Esophagus squamous epithelium (tissue), 5 donors: ENCODE data around the gene VPS16. TPM values are rescaled to one million over a fixed set of nuclear protein-coding genes. Genes with fewer than 3 reads are reported as not detected.

Experiments used
- DNase-seq: peaks from one replicate; lab custom pipeline; 2025; lab: John Stamatoyannopoulos, UW
- H3K27ac ChIP-seq, 4 donors: fragments of 200-600 bp; sonication (generic); one replicate each; pipeline ENCODE4 v1.5.1; 2016 to 2019; ENCODE audit warnings: mild to moderate bottlenecking in 1 of 4
- H3K27me3 ChIP-seq, 4 donors: fragments of 200-600 bp; sonication (generic); 1 replicate in 3 of 4; 2 replicates in 1 of 4; pipeline versions ENCODE4 v1.5.1 to v1.6.0; 2017 to 2021; ENCODE audit warnings: antibody characterized with exemption in 1 of 4
- H3K36me3 ChIP-seq, 3 donors: fragments of 200-600 bp; sonication (generic); one replicate each; pipeline ENCODE4 v1.5.1; 2016 to 2019
- H3K4me1 ChIP-seq, 3 donors: fragments of 200-600 bp; sonication (generic); one replicate each; pipeline ENCODE4 v1.5.1; 2017 to 2019
- H3K4me3 ChIP-seq, 4 donors: fragments of 200-600 bp; sonication (generic); 1 replicate in 3 of 4; 2 replicates in 1 of 4; pipeline ENCODE4 v1.5.1; 2016 to 2019; ENCODE audit warnings: mild to moderate bottlenecking in 2 of 4, moderate library complexity in 1 of 4
- H3K9me3 ChIP-seq, 3 donors: fragments of 200-600 bp; sonication (generic); one replicate each; pipeline ENCODE4 v1.5.1; 2016 to 2019
- POLR2A ChIP-seq, 4 donors: fragments of 450-650 bp; IDR thresholded peaks; one replicate each; pipeline ENCODE4 v1.6.1; 2017; ENCODE audit warnings: antibody characterized with exemption in 4 of 4, mild to moderate bottlenecking in 4 of 4, moderate library complexity in 3 of 4
- WGBS, 2 donors: methylation state at CpG; one replicate each; pipeline ENCODE4 v1.1.5; 2018; 5-methylcytosine and 5-hydroxymethylcytosine counted together
- intact Hi-C: fragments of 100-400 bp; cut with DNase I; formaldehyde crosslinking; loops from one replicate; pipeline ENCODE4 v1.15.0; 2022
- total RNA-seq, 4 donors: library from RNA; depleted of rRNA; stranded (reverse); fragments of >200 nt; gene quantifications; one replicate each; pipeline ENCODE4 v1.1.0, GENCODE V29; 2016
- TF ChIP-seq, protein P1 (sequence below), 6 experiments: fragments of 450-650 bp in 4 of 6; fragments of 200-600 bp in 2 of 6; sonication (generic) in 2 of 6; IDR thresholded peaks; one replicate each; pipeline ENCODE4 v1.5.1; 2016 to 2019; ENCODE audit warnings: antibody characterized with exemption in 6 of 6, mild to moderate bottlenecking in 4 of 6, moderate library complexity in 4 of 6
- donor health status: DM: yes; HTN: yes; CAD: no.

The VPS16 gene
- total RNA-seq, 4 donors from 2014 or later: 20.9 to 36.7 (median 28.5) TPM

GRCh38 chr20:2858591-2858990 lies 18.0 kb downstream of the VPS16 start:
- intact Hi-C loops: no loop called here
- WGBS, 2 donors: 71 to 94% methylated on average over 2 of the region's 2 CpGs
- DNase-seq: no peak
- H3K4me3 ChIP-seq: no peak overlapping the region
- H3K27ac ChIP-seq: no peak overlapping the region
- TF ChIP-seq, protein P1, sequence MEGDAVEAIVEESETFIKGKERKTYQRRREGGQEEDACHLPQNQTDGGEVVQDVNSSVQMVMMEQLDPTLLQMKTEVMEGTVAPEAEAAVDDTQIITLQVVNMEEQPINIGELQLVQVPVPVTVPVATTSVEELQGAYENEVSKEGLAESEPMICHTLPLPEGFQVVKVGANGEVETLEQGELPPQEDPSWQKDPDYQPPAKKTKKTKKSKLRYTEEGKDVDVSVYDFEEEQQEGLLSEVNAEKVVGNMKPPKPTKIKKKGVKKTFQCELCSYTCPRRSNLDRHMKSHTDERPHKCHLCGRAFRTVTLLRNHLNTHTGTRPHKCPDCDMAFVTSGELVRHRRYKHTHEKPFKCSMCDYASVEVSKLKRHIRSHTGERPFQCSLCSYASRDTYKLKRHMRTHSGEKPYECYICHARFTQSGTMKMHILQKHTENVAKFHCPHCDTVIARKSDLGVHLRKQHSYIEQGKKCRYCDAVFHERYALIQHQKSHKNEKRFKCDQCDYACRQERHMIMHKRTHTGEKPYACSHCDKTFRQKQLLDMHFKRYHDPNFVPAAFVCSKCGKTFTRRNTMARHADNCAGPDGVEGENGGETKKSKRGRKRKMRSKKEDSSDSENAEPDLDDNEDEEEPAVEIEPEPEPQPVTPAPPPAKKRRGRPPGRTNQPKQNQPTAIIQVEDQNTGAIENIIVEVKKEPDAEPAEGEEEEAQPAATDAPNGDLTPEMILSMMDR (IDR thresholded peaks at IDR 0.05): no peak
- TF ChIP-seq POLR2A (IDR thresholded peaks at IDR 0.05): no peak
- H3K27me3 ChIP-seq: no peaks in the 10 kb centered on the region
- peaks cover 23 to 33% (median 30%) of the 10 kb centered on the region in 3 donors for H3K36me3 ChIP-seq
- H3K9me3 ChIP-seq: no peaks in the 10 kb centered on the region
- H3K4me1 ChIP-seq: no peaks in the 10 kb centered on the region

DNA sequence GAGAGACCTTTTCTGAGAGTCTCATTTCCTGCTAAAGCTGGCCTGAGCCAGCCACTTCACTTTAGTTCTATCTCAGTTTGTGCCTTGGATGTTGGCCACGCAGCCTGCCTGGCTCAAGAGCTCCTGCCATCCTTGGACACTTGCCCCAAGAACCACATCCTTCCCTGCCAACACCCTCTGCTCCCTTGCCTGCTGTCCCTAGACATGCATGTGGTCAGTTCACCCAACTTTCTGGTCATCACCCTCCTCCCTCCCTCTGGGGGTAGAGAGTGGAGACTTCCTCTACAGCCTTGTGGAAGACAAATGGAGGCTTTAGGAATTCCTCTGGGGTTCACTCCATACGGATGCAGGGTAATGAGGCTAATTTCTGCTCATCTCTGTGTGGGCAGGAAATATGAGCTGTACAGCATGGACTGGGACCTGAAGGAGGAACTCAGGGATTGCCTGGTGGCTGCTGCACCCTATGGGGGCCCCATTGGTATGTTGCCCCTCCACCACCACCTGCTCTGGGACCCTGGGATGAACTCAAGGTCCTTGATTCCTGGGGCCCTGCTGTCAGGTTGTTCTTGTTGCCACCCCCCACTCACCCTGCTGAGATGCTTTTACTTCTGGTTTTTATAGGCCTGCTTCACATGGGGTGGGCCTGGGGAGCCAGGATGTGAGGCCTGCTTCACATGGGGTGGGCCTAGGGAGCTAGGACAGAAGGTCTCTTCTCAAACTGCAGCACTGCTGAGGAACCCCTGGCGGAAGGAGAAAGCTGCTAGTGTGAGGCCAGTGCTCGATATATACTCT lies 19.0 kb downstream of the VPS16 start:
- no peak for DNase-seq
- no peaks in the 10 kb centered on the region for H3K9me3 ChIP-seq
- no peaks in the 10 kb centered on the region for H3K27me3 ChIP-seq
- intact Hi-C loops: no loop called here
- TF ChIP-seq, protein P1 (IDR thresholded peaks at IDR 0.05): no peak
- TF ChIP-seq POLR2A (IDR thresholded peaks at IDR 0.05): no peak
- H3K27ac ChIP-seq: no peak overlapping the region
- H3K4me1 ChIP-seq: no peaks in the 10 kb centered on the region
- H3K4me3 ChIP-seq: no peak overlapping the region
- 86 to 88% methylated on average over 2 of the region's 4 CpGs for WGBS, 2 donors
- H3K36me3 ChIP-seq: peaks cover 32 to 43% (median 36%) of the 10 kb centered on the region in 3 donors

DNA sequence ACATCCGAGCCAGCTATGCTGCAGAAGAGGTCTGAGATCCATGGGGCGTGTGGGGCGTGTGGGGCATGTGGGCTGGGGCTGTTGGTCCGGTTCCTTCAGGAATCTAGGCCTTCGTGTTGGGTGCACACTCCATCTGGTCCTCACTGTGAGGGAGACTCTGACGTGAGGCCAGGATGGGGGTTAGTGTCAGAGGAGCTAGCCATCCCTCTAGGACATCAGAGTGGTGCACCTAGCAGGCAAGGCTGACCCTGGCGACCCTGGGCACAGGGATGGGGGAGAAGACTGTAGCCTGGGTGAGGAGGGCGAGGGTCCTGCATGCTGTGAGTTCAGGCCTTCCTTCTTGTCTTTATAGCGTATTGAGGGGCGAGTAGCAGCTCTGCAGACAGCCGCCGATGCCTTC lies 24.1 kb downstream of the VPS16 start:
- Histone ChIP-seq H3K9me3 (no peaks in the 10 kb centered on the region), H3K27ac (no peak overlapping the region), H3K4me3 (no peak overlapping the region), H3K4me1 (peaks cover 0 to 7% (median 0%) of the 10 kb centered on the region in 3 donors), H3K36me3 (peaks cover 43 to 68% (median 48%) of the 10 kb centered on the region in 3 donors), H3K27me3 (no peaks in the 10 kb centered on the region)
- intact Hi-C loops: no loop called here
- no peak for DNase-seq
- TF ChIP-seq, protein P1 (IDR thresholded peaks at IDR 0.05): no peak
- TF ChIP-seq POLR2A (IDR thresholded peaks at IDR 0.05): no peak
- WGBS, 2 donors: 91 to 93% methylated on average over 7 to 8 of the region's 12 CpGs

DNA sequence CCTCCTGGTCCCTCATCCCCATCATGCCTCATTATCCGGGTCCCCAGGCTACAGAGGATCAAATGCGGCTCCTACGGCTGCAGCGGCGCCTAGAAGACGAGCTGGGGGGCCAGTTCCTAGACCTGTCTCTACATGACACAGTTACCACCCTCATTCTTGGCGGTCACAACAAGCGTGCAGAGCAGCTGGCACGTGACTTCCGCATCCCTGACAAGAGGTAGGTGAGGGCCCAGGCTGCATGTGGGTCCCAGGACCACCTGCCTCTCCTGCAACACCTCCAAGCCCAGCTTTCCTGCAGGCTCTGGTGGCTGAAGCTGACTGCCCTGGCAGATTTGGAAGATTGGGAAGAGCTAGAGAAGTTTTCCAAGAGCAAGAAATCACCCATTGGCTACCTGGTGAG lies 24.6 kb downstream of the VPS16 start:
- Histone ChIP-seq H3K9me3 (no peaks in the 10 kb centered on the region), H3K4me1 (peaks cover 0 to 7% (median 0%) of the 10 kb centered on the region in 3 donors), H3K27ac (no peak overlapping the region), H3K27me3 (no peaks in the 10 kb centered on the region), H3K36me3 (peaks cover 41 to 68% (median 48%) of the 10 kb centered on the region in 3 donors), H3K4me3 (no peak overlapping the region)
- DNase-seq: no peak
- TF ChIP-seq, protein P1 (IDR thresholded peaks at IDR 0.05): no peak
- TF ChIP-seq POLR2A (IDR thresholded peaks at IDR 0.05): no peak
- 78 to 80% methylated on average over 1 to 4 of the region's 10 CpGs for WGBS, 2 donors
- intact Hi-C loops: no loop called here

DNA sequence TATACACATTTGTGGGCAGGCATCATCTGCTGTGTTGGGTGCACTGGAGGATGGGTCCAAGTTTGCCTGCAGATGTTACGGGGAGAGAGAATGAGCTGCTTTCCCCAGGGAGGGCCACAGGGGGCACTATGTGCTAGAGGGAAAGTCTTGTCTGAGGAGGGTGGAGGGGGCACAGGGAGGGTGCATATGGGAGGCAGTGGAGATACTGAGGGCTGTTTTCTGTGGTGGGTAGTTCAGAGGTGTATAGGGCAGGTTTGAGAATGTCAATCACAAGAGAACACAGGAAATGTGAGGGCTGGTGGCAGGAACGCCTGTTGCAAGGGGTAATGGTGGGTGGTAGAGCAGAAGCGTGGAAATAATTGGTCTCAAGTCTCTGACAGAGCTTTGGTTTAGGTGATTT lies 25.1 kb downstream of the VPS16 start:
- 87 to 92% methylated on average over 3 of the region's 3 CpGs for WGBS, 2 donors
- H3K27ac ChIP-seq: no peak overlapping the region
- no peak for TF ChIP-seq POLR2A (IDR thresholded peaks at IDR 0.05)
- TF ChIP-seq, protein P1 (IDR thresholded peaks at IDR 0.05): no peak
- intact Hi-C loops: no loop called here
- no peaks in the 10 kb centered on the region for H3K9me3 ChIP-seq
- no peaks in the 10 kb centered on the region for H3K27me3 ChIP-seq
- no peak overlapping the region for H3K4me3 ChIP-seq
- DNase-seq: no peak
- H3K4me1 ChIP-seq: peaks cover 0 to 9% (median 2%) of the 10 kb centered on the region in 3 donors
- peaks cover 38 to 65% (median 46%) of the 10 kb centered on the region in 3 donors for H3K36me3 ChIP-seq
